Measurements from ENCODE around the gene KLK13. TPM values are rescaled to one million over a fixed set of nuclear protein-coding genes. Genes with fewer than 3 reads are reported as not detected.

Gene KLK13
- polyA plus RNA-seq, 1 donor, result 0.45 TPM

GRCh38 chr19:51101171-51101865, 36.4 kb upstream of the KLK13 start:
- no CpG with 5 or more reads among the region's 5 CpGs for WGBS (ENCODE audit: insufficient coverage, low lambda C conversion rate)
- no peak for DNase-seq
- no peak overlapping the region for H3K4me3 ChIP-seq (ENCODE audit: low read length)
- no peak overlapping the region for H3K27ac ChIP-seq (ENCODE audit: low read length)
- no peaks in the 10 kb centered on the region for H3K4me1 ChIP-seq (ENCODE audit: control insufficient read depth, insufficient read depth, low read length)
- no peaks in the 10 kb centered on the region for H3K27me3 ChIP-seq (ENCODE audit: control insufficient read depth, insufficient read depth, low read length)
- no peaks in the 10 kb centered on the region for H3K9me3 ChIP-seq (ENCODE audit: control insufficient read depth, low read depth, low read length)
- peaks cover 19% of the 10 kb centered on the region for H3K36me3 ChIP-seq (ENCODE audit: control insufficient read depth, insufficient read depth, low read length)

- Histone ChIP-seq H3K27ac (ENCODE audit: low read length) (no peak overlapping the region), H3K36me3 (ENCODE audit: control insufficient read depth, insufficient read depth, low read length) (peaks cover 19% of the 10 kb centered on the region)
Observed at GRCh38 chr19:51100601-51101000, 35.7 kb upstream of the KLK13 start.

GRCh38 chr19:51099047-51099382, 34.1 kb upstream of the KLK13 start:
- peak overlapping the region; percentile 16 for H3K4me3 ChIP-seq (ENCODE audit: low read length)
- no CpG with 5 or more reads among the region's 22 CpGs for WGBS (ENCODE audit: insufficient coverage, low lambda C conversion rate)
- H3K9me3 ChIP-seq (ENCODE audit: control insufficient read depth, low read depth, low read length), result no peaks in the 10 kb centered on the region
- H3K36me3 ChIP-seq (ENCODE audit: control insufficient read depth, insufficient read depth, low read length), result peaks cover 19% of the 10 kb centered on the region
- no peaks in the 10 kb centered on the region for H3K4me1 ChIP-seq (ENCODE audit: control insufficient read depth, insufficient read depth, low read length)
- H3K27me3 ChIP-seq (ENCODE audit: control insufficient read depth, insufficient read depth, low read length), result no peaks in the 10 kb centered on the region
- no peak overlapping the region for H3K27ac ChIP-seq (ENCODE audit: low read length)
- no peak for DNase-seq

More at GRCh38 chr19:51100601-51101000, 35.7 kb upstream of the KLK13 start:
- Histone ChIP-seq H3K4me1 (ENCODE audit: control insufficient read depth, insufficient read depth, low read length) (no peaks in the 10 kb centered on the region), H3K27me3 (ENCODE audit: control insufficient read depth, insufficient read depth, low read length) (no peaks in the 10 kb centered on the region), H3K4me3 (ENCODE audit: low read length) (no peak overlapping the region), H3K9me3 (ENCODE audit: control insufficient read depth, low read depth, low read length) (no peaks in the 10 kb centered on the region)
- WGBS (ENCODE audit: insufficient coverage, low lambda C conversion rate), result 100% methylated on average over 1 of the region's 3 CpGs
- DNase-seq, result no peak

- DNase-seq, result peak in 1 of 2 donors; percentile 20
- H3K4me1 ChIP-seq (ENCODE audit: control insufficient read depth, insufficient read depth, low read length), result no peaks in the 10 kb centered on the region
- no peak overlapping the region for H3K4me3 ChIP-seq (ENCODE audit: low read length)
- no peak overlapping the region for H3K27ac ChIP-seq (ENCODE audit: low read length)
- H3K36me3 ChIP-seq (ENCODE audit: control insufficient read depth, insufficient read depth, low read length), result peaks cover 16% of the 10 kb centered on the region
- no peaks in the 10 kb centered on the region for H3K9me3 ChIP-seq (ENCODE audit: control insufficient read depth, low read depth, low read length)
- WGBS (ENCODE audit: insufficient coverage, low lambda C conversion rate), result no CpG with 5 or more reads among the region's 78 CpGs
- no peaks in the 10 kb centered on the region for H3K27me3 ChIP-seq (ENCODE audit: control insufficient read depth, insufficient read depth, low read length)
Observed at GRCh38 chr19:51098365-51099046, 33.6 kb upstream of the KLK13 start.

GRCh38 chr19:51097796-51098195, 32.9 kb upstream of the KLK13 start:
- peaks cover 15% of the 10 kb centered on the region for H3K36me3 ChIP-seq (ENCODE audit: control insufficient read depth, insufficient read depth, low read length)
- no CpG with 5 or more reads among the region's 20 CpGs for WGBS (ENCODE audit: insufficient coverage, low lambda C conversion rate)
- no peaks in the 10 kb centered on the region for H3K4me1 ChIP-seq (ENCODE audit: control insufficient read depth, insufficient read depth, low read length)
- no peak overlapping the region for H3K27ac ChIP-seq (ENCODE audit: low read length)
- no peak overlapping the region for H3K4me3 ChIP-seq (ENCODE audit: low read length)
- no peak for DNase-seq
- no peaks in the 10 kb centered on the region for H3K27me3 ChIP-seq (ENCODE audit: control insufficient read depth, insufficient read depth, low read length)
- no peaks in the 10 kb centered on the region for H3K9me3 ChIP-seq (ENCODE audit: control insufficient read depth, low read depth, low read length)

- H3K27ac ChIP-seq (ENCODE audit: low read length), result no peak overlapping the region
- H3K36me3 ChIP-seq (ENCODE audit: control insufficient read depth, insufficient read depth, low read length), result peaks cover 9% of the 10 kb centered on the region
- H3K4me1 ChIP-seq (ENCODE audit: control insufficient read depth, insufficient read depth, low read length), result no peaks in the 10 kb centered on the region
- no CpG with 5 or more reads among the region's 8 CpGs for WGBS (ENCODE audit: insufficient coverage, low lambda C conversion rate)
- H3K9me3 ChIP-seq (ENCODE audit: control insufficient read depth, low read depth, low read length), result no peaks in the 10 kb centered on the region
- H3K4me3 ChIP-seq (ENCODE audit: low read length), result no peak overlapping the region
- H3K27me3 ChIP-seq (ENCODE audit: control insufficient read depth, insufficient read depth, low read length), result no peaks in the 10 kb centered on the region
- peak; percentile 16 to 19 for DNase-seq
Observed at GRCh38 chr19:51097166-51097738, 32.4 kb upstream of the KLK13 start.

GRCh38 chr19:51096473-51097165, 31.7 kb upstream of the KLK13 start:
- DNase-seq, result no peak
- Histone ChIP-seq H3K36me3 (ENCODE audit: control insufficient read depth, insufficient read depth, low read length) (peaks cover 7% of the 10 kb centered on the region), H3K4me3 (ENCODE audit: low read length) (no peak overlapping the region), H3K27me3 (ENCODE audit: control insufficient read depth, insufficient read depth, low read length) (no peaks in the 10 kb centered on the region), H3K4me1 (ENCODE audit: control insufficient read depth, insufficient read depth, low read length) (no peaks in the 10 kb centered on the region), H3K27ac (ENCODE audit: low read length) (no peak overlapping the region), H3K9me3 (ENCODE audit: control insufficient read depth, low read depth, low read length) (no peaks in the 10 kb centered on the region)
- WGBS (ENCODE audit: insufficient coverage, low lambda C conversion rate), result 91% methylated on average over 4 of the region's 6 CpGs

GRCh38 chr19:51094696-51095279, 29.9 kb upstream of the KLK13 start:
- no peak overlapping the region for H3K4me3 ChIP-seq (ENCODE audit: low read length)
- no peaks in the 10 kb centered on the region for H3K4me1 ChIP-seq (ENCODE audit: control insufficient read depth, insufficient read depth, low read length)
- no peak for DNase-seq
- no CpG with 5 or more reads among the region's 15 CpGs for WGBS (ENCODE audit: insufficient coverage, low lambda C conversion rate)
- H3K9me3 ChIP-seq (ENCODE audit: control insufficient read depth, low read depth, low read length), result no peaks in the 10 kb centered on the region
- no peak overlapping the region for H3K27ac ChIP-seq (ENCODE audit: low read length)
- peaks cover 2% of the 10 kb centered on the region for H3K36me3 ChIP-seq (ENCODE audit: control insufficient read depth, insufficient read depth, low read length)
- no peaks in the 10 kb centered on the region for H3K27me3 ChIP-seq (ENCODE audit: control insufficient read depth, insufficient read depth, low read length)

GRCh38 chr19:51093510-51094345, 28.8 kb upstream of the KLK13 start:
- DNase-seq, result no peak
- no peak overlapping the region for H3K4me3 ChIP-seq (ENCODE audit: low read length)
- H3K4me1 ChIP-seq (ENCODE audit: control insufficient read depth, insufficient read depth, low read length), result no peaks in the 10 kb centered on the region
- WGBS (ENCODE audit: insufficient coverage, low lambda C conversion rate), result 67% methylated on average over 3 of the region's 22 CpGs
- H3K9me3 ChIP-seq (ENCODE audit: control insufficient read depth, low read depth, low read length), result no peaks in the 10 kb centered on the region
- no peak overlapping the region for H3K27ac ChIP-seq (ENCODE audit: low read length)
- no peaks in the 10 kb centered on the region for H3K27me3 ChIP-seq (ENCODE audit: control insufficient read depth, insufficient read depth, low read length)
- no peaks in the 10 kb centered on the region for H3K36me3 ChIP-seq (ENCODE audit: control insufficient read depth, insufficient read depth, low read length)

All from large intestine (tissue), 3 donors.